ENCODE data around the gene JMJD6.

Gene JMJD6

DNA sequence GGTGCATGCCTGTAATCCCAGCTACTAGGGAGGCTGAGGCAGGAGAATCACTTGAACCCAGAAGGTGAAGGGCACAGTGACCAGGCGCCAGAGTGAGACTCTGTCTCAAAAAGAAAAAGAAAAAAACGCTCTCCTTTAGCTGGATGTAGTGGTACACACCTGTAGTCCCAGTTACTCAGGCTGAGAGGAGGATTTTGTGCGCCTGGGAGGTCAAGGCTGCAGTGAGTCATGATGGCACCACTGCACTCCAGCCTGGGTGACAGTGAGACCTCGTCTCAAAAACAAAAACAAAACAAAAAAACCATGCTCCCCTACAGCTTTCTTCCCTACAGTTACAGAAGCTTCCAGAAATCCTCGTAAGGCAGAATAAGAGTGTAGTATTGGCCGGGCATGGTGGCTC lies 49.8 kb downstream of the JMJD6 start:
- DNase-seq, result no peak

DNA sequence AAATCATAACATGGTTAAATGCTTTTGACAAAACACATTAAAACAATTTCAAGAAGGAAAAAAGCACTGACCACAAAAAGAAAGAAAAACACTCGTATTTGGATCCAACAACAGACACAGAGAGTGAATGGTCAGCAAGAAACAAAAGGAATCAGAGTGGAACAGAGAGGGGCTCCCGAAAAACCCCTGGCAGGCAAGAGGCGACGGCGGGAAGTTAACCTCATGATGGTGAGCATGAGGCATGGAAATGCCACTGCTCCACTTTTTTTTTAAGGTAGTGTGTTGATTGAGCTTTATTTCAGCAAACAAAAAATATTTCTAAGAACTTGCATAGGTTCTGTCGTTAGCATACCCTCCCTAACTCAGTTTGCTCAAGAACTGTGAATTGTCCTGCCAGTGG lies 50.8 kb downstream of the JMJD6 start:
- DNase-seq, result no peak

DNA sequence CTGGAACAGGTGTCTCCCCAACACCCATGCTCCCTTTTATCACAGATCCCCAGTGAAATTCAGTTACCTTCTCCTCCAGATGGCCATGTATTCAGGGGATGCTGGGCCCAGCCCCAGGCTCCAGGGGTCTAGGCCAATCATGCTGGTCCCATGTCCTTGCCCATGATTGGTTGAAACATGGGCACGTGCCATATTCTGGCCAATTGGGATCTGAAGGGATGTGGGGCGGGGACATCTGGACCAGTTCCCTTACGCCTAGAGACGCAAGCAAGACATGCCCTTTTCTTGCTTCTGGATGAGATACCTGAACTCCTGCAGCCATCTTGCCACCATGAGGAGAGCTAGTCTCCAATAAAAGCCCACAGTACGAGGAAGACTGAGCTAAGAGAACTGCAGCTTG lies 51.8 kb downstream of the JMJD6 start:
- DNase-seq, result no peak

DNA sequence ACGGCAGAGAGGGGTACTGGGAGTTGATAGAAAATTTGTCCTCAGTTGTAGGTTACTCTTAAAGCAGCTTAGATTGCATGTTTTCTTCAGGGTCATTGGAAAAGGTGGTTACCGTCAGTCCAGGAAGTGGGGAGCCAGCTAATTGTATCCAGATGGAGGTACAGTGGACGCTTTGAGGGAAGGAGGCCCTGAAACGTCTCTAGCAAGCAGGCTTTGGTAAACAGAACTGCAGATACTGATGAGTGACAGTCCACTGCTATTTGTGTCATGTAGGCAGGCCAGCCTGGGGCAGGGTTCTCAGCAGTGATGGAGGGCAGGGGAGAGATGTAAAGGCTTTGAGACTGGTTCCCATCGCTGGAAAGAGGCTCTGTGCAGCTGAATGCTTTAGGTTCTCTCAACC lies 52.7 kb downstream of the JMJD6 start:
- no peak for DNase-seq

DNA sequence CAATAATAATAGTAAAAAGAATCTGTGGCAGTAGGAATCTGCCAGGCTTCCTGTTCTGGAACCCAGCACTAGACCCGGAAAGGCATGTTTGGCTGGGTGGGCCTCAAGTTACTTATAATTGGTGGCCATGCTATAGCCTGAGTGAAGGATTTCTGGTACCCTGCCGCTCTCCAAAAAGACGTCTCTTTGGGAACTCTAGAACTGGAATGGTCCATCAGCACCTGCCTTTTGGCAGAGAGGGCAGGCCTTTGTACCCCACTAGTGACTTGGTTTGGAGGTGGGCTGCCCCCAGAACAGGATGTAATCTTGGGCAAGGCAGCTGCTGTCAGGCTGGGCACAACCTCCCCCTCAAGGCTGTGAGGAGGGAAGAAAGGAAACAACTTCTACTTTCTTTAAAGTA lies 53.5 kb downstream of the JMJD6 start:
- DNase-seq, result no peak

DNA sequence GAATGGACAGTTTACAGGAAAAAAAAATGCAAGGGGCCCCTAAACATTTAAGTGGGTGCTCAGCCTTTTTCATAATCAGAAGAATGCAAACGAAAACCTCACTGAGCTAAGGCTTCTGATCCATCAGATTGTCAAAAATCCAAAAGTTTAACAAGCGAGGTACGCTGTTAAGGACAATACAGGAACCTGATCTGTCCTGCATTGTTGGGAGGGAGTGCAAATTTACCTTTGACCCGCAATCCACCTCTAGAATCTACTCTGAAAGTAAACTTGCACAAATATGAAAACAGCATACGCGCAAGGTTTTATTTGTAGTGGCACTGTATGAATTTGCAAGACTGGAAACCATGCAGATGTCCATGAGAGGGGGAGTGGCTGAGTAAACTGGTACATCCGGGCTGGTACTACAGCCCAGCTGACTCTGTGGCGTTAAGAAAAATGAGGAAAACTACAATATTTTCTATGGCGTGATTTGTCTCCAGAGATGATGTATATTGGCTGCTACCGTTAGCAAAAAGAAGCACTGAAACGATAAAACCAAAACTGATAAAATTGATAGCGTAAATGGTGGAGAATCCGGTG lies 54.0 kb downstream of the JMJD6 start:
- DNase-seq, result no peak

DNA sequence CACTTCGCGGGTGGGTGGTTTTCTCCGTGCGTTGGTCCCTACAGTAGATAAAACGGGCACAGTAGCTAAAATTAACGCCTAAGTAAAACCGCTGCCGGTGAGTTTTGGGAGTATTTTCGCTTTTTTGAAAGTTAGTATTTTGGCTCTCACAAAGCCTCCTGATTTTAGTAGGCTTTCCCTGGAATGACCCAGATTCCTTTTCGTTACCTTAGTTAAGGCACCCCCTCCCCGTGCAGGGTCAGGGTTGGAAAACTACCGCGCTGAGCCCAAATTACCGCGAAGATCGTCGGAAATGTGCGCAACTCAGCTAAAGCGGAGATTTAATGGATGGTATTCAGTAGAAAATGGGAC lies 54.5 kb downstream of the JMJD6 start:
- DNase-seq, result no peak

DNA sequence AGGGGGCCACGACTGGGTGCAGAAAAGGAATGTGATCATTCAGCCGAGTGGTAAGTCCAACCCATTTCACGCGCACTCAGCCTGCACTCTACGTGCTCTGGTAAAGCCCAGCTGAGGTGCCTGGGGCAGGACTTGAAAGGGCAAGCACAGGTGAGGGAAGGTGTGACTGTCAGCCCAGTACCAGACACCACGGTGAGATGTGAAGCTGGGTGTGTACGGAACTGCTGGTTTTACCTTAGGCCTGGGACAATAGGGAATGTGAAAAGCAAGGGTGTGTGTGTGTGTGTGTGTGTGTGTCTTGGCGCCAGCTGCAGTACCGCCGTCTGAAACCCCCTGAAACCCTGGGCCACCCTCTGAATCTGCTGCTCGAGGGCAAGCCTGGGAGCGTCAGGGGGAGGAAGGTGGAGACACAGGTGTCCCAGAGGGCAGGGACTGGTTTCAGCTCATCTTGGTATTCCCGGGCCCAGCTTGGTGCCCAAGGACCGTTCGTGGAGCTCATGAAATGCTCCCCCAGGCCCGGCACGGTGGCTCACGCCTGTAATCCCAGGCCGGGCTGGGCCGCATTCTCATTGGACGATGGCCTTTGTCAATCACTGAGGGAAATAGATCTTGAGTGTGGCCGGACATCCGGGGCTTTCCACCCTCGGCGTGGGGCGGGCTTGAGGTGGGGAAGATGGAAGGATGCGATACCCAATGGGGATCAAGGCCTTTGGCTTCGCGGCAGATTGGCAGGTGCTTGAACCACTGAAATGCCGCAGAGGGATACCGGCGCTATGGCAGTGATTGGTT lies 55.1 kb downstream of the JMJD6 start:
- peak; percentile 100 for DNase-seq

DNA sequence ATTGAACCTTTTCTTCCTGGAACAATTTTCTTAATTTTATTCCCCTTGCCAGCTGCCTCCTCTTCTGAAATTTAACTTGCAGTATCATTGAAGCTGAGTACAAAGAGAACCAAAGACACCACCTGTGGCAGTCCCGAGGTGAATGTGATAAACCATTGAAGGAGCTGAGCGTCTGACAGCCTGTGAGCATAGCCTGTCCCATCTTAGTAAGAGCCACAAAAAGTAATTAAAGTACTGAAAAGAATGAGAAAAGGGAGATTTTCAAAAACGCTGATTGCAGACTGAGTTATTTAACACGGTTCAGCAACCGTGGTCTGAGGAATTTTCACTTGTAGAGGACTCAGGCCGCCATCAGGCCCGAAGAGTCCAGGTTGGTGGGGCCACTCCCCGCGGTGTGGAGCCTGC lies 55.7 kb downstream of the JMJD6 start:
- no peak for DNase-seq

DNA sequence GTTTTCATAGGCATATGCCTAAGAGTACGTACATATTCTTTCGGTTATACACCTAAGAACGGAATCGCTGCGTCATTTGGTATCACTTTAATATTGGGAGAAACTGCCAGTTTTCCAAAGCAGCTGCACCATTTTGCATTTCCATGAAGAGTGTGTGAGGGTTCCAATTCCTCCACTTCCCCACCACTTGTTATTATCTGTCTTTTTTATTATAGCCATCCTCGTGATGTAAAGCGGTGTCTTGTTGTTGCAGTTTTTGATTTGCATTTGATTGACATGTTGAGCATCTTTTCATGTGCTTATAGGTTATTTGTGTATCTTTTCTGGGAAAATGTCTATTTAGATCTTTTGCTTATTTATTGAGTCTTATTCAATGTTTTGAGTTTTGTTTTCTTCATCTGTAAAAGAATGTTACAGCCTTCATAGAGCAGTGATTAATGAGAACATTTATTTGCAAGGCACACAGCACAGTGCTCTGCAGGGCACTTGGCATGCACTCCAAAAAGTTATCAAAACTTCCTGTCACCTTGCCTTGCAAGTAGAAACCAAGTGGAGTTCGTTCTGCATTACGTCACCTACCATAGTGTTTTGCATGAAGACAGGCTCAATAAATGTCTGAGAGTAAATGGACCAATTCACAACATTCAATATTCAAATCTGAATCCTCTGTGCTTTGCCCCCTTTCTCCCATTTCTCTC lies 56.2 kb downstream of the JMJD6 start:
- DNase-seq, result no peak

All from stimulated activated naive CD4-positive, alpha-beta T cell treated with Interleukin-2 at 50 U/mL for 16 hours (primary cell).